HepG2 (cell line): Measurements from ENCODE around the gene MRPS14.

Source experiments
- CTCF ChIP-seq: sonication (generic); formaldehyde crosslinking; IDR thresholded peaks from 2 replicates; pipeline ENCODE4 v1.5.0; 2020; ENCODE audit warnings: mild to moderate bottlenecking, missing genetic modification reagents, moderate library complexity
- FOXM1 ChIP-seq: sonication (generic); formaldehyde crosslinking; IDR thresholded peaks from 2 replicates; pipeline ENCODE4 v1.5.0; 2020; ENCODE audit warnings: missing genetic modification reagents
- GABPA ChIP-seq, 2 experiments: IDR thresholded peaks; 2 replicates each; pipeline ENCODE4 v1.6.1; 2011 to 2016; ENCODE audit warnings: low read depth in 2 of 2, low read length in 1 of 2, missing biosample characterization in 1 of 2, missing genetic modification characterization in 1 of 2
- KDM1A ChIP-seq: IDR thresholded peaks from 2 replicates; pipeline ENCODE4 v1.6.1; 2016; ENCODE audit warnings: missing compliant biosample characterization
- NR2F2 ChIP-seq: IDR thresholded peaks from 2 replicates; pipeline ENCODE4 v1.6.1; 2012; ENCODE audit warnings: low read depth, inconsistent platforms, borderline replicate concordance
- PHF8 ChIP-seq: sonication (generic); formaldehyde crosslinking; IDR thresholded peaks from 2 replicates; pipeline ENCODE4 v1.5.0; 2020; ENCODE audit warnings: missing genetic modification reagents
- SRSF9 ChIP-seq: fragments of 200-400 bp; formaldehyde crosslinking; IDR thresholded peaks from 2 replicates; pipeline ENCODE4 v1.6.1; 2018; ENCODE audit warnings: borderline replicate concordance, mild to moderate bottlenecking, low read depth, low read length; ENCODE audit not compliant: insufficient read depth, poor library complexity, severe bottlenecking
- YY1 ChIP-seq: IDR thresholded peaks from 2 replicates; pipeline ENCODE4 v1.6.1; 2011; ENCODE audit warnings: low read length, low read depth, moderate library complexity, mild to moderate bottlenecking; ENCODE audit not compliant: insufficient read depth, insufficient replicate concordance
- ZNF10 ChIP-seq: sonication (generic); formaldehyde crosslinking; IDR thresholded peaks from 2 replicates; pipeline ENCODE4 v1.4.0; 2020; ENCODE audit warnings: mild to moderate bottlenecking, low read depth, missing genetic modification reagents, borderline replicate concordance
- ZNF30 ChIP-seq: sonication (generic); formaldehyde crosslinking; IDR thresholded peaks from 2 replicates; pipeline ENCODE4 v1.5.0; 2020; ENCODE audit warnings: mild to moderate bottlenecking, missing genetic modification reagents
- ZNF562 ChIP-seq: sonication (generic); formaldehyde crosslinking; IDR thresholded peaks from 2 replicates; pipeline ENCODE4 v1.8.0; 2022; ENCODE audit warnings: missing genetic modification reagents, borderline replicate concordance
- ZNF781 ChIP-seq: sonication (generic); formaldehyde crosslinking; IDR thresholded peaks from 2 replicates; pipeline ENCODE4 v1.5.1; 2020; ENCODE audit warnings: borderline replicate concordance, mild to moderate bottlenecking, missing genetic modification reagents; ENCODE audit errors: not compliant biosample characterization

- TF ChIP-seq GABPA (IDR thresholded peaks at IDR 0.05; ENCODE audit: low read depth, low read length): no peak
- no peak for TF ChIP-seq GABPA (CRISPR knock-in tag; IDR thresholded peaks at IDR 0.05; ENCODE audit: low read depth)
- TF ChIP-seq ZNF10 (CRISPR knock-in tag): no peak
- no peak for TF ChIP-seq NR2F2
- TF ChIP-seq ZNF781 (CRISPR knock-in tag): no peak
- TF ChIP-seq KDM1A (CRISPR knock-in tag): no peak
- no peak for TF ChIP-seq ZNF30 (CRISPR knock-in tag)
- no peak for TF ChIP-seq ZNF562 (CRISPR knock-in tag)
- TF ChIP-seq CTCF (CRISPR knock-in tag): no peak
- no peak for TF ChIP-seq SRSF9
- TF ChIP-seq PHF8: no peak
- no peak for TF ChIP-seq FOXM1 (CRISPR knock-in tag)
- no peak for TF ChIP-seq YY1
Measured at GRCh38 chr1:175009532-175009931, 13.7 kb downstream of the MRPS14 start.
